IPS-18c (cell line): ENCODE results near the gene SORT1.

ENCODE experiments used
- H3K4me3 ChIP-seq: 2 replicates; pipeline ENCODE4 v1.7.0; 2013; ENCODE audit warnings: low read depth, mild to moderate bottlenecking, low read length, moderate library complexity; ENCODE audit not compliant: insufficient read depth
- H3K9me3 ChIP-seq: one replicate; pipeline ENCODE4 v1.6.1; 2013; ENCODE audit warnings: mild to moderate bottlenecking, low read length, moderate library complexity; ENCODE audit not compliant: control insufficient read depth, insufficient read depth

Gene SORT1

GRCh38 chr1:109275706-109276345 is 121.9 kb downstream of the SORT1 start:
- no peak overlapping the region for H3K4me3 ChIP-seq

GRCh38 chr1:109274533-109275476 is 122.9 kb downstream of the SORT1 start:
- Histone ChIP-seq H3K4me3 (0 out of 2 replicates have a peak overlapping the region, but pooled peaks have one; percentile 2), H3K9me3 (no peaks in the 10 kb centered on the region)

More at GRCh38 chr1:109275706-109276345, 121.9 kb downstream of the SORT1 start:
- no peaks in the 10 kb centered on the region for H3K9me3 ChIP-seq

GRCh38 chr1:109273570-109274288 is 124.0 kb downstream of the SORT1 start:
- no peaks in the 10 kb centered on the region for H3K9me3 ChIP-seq
- no peak overlapping the region for H3K4me3 ChIP-seq

- H3K9me3 ChIP-seq = no peaks in the 10 kb centered on the region
Observed at GRCh38 chr1:109272831-109273547, 124.7 kb downstream of the SORT1 start.

GRCh38 chr1:109272021-109272799 is 125.5 kb downstream of the SORT1 start:
- H3K9me3 ChIP-seq = no peaks in the 10 kb centered on the region
- H3K4me3 ChIP-seq = no peak overlapping the region

More at GRCh38 chr1:109272831-109273547, 124.7 kb downstream of the SORT1 start:
- H3K4me3 ChIP-seq = no peak overlapping the region

GRCh38 chr1:109271458-109271857 is 126.3 kb downstream of the SORT1 start:
- no peaks in the 10 kb centered on the region for H3K9me3 ChIP-seq
- no peak overlapping the region for H3K4me3 ChIP-seq

- Histone ChIP-seq H3K9me3 (no peaks in the 10 kb centered on the region), H3K4me3 (no peak overlapping the region)
Observed at GRCh38 chr1:109270623-109271317, 126.9 kb downstream of the SORT1 start.

- Histone ChIP-seq H3K4me3 (no peak overlapping the region), H3K9me3 (no peaks in the 10 kb centered on the region)
Observed at GRCh38 chr1:109269981-109270622, 127.6 kb downstream of the SORT1 start.

GRCh38 chr1:109269212-109269980 is 128.3 kb downstream of the SORT1 start:
- no peaks in the 10 kb centered on the region for H3K9me3 ChIP-seq

GRCh38 chr1:109268431-109269211 is 129.1 kb downstream of the SORT1 start:
- Histone ChIP-seq H3K4me3 (no peak overlapping the region), H3K9me3 (no peaks in the 10 kb centered on the region)

More at GRCh38 chr1:109269212-109269980, 128.3 kb downstream of the SORT1 start:
- H3K4me3 ChIP-seq = no peak overlapping the region

- Histone ChIP-seq H3K4me3 (no peak overlapping the region), H3K9me3 (no peaks in the 10 kb centered on the region)
Observed at GRCh38 chr1:109267743-109268300, 129.9 kb downstream of the SORT1 start.

- Histone ChIP-seq H3K9me3 (no peaks in the 10 kb centered on the region), H3K4me3 (no peak overlapping the region)
Observed at GRCh38 chr1:109266965-109267364, 130.8 kb downstream of the SORT1 start.

- Histone ChIP-seq H3K9me3 (no peaks in the 10 kb centered on the region), H3K4me3 (no peak overlapping the region)
Observed at GRCh38 chr1:109265741-109266330, 131.9 kb downstream of the SORT1 start.
